VCaP (cell line): ENCODE measurements around the gene ABHD16A.

Experiments used
- H3K27ac ChIP-seq: fragments of 450-650 bp; 2 replicates; pipeline ENCODE4 v1.5.1; 2017
- TF ChIP-seq, protein P1 (sequence below): fragments of 450-650 bp; conservative IDR thresholded peaks from 2 replicates; pipeline ENCODE4 v1.5.1; 2017; ENCODE audit warnings: mild to moderate bottlenecking, moderate library complexity

ABHD16A gene

DNA sequence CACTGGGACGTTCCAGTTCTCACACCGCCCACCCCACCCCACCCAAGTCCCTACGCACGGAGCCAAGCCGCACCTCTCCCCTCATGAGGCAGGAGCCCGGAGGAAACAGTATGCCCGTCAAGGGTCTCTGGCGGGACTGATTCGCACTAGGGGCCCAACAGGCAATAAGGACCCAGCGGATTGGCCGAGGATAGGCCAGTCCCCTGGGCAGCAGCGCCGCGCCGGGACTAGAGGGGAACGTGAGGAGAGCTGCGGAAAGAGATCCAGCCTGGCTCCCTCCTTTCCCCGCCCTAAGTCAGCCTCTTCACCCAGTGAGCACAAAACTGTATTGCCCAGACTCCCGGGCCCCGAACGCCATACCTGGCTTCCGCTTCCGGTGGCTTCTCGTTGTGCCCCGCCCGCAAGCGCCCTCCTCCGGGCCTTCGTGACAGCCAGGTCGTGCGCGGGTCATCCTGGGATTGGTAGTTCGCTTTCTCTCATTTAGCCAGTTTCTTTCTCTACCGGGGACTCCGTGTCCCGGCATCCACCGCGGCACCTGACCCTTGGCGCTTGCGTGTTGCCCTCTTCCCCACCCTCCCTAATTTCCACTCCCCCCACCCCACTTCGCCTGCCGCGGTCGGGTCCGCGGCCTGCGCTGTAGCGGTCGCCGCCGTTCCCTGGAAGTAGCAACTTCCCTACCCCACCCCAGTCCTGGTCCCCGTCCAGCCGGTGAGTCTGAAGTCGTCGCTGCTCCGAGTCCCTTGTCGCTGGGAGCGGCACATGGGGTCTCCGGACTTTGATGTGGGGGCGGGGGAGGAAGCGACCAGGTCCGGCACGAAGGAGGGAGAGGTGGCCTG is 37.4 kb downstream of the ABHD16A start, which contains the start of gene CSNK2B:
CSNK2B (plus strand) TSS at position 580 of the 836 bp plus-strand sequence. CDS start 752 bp downstream, outside the sequence.
- peak within 1 kb of the TSS; percentile 91 for H3K27ac ChIP-seq
- TF ChIP-seq, protein P1, sequence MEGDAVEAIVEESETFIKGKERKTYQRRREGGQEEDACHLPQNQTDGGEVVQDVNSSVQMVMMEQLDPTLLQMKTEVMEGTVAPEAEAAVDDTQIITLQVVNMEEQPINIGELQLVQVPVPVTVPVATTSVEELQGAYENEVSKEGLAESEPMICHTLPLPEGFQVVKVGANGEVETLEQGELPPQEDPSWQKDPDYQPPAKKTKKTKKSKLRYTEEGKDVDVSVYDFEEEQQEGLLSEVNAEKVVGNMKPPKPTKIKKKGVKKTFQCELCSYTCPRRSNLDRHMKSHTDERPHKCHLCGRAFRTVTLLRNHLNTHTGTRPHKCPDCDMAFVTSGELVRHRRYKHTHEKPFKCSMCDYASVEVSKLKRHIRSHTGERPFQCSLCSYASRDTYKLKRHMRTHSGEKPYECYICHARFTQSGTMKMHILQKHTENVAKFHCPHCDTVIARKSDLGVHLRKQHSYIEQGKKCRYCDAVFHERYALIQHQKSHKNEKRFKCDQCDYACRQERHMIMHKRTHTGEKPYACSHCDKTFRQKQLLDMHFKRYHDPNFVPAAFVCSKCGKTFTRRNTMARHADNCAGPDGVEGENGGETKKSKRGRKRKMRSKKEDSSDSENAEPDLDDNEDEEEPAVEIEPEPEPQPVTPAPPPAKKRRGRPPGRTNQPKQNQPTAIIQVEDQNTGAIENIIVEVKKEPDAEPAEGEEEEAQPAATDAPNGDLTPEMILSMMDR: no peak

DNA sequence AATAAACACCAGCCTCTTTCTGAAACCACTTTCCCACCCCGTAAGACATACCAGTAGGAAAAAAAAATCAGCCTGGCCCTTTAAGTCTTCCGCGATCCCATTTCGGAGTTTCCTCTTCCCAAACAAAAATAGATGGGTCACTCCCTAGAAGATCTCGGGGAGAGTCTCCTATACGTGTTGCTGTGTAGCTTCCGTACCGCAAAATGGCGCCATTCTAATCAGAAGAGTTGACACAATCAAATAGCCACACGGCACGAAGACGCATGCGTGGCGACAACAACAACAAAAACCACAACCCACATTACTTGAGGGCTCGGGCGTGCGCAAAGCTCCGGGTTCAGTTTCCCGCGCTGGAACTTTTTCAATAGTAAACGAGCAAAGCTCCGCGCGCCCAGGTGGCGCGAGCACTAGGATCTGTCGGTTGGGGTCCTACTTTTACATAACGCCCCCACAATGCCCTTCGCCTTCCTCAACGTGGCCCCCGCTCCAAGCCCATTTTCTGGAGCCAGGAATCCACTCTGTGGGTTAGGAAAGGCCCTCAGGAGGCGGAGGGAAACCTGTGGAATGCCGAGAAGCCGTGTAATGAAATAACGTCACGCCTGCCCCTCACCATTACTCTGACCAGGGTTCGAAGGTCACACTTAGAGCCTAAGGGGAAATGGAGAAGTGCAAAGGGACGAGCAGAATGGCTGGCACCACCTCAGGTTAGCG is 38.2 kb downstream of the ABHD16A start, which contains the start of gene GPANK1:
GPANK1 (minus strand) TSS at position 208 of the 711 bp plus-strand sequence. CDS start 519 bp downstream, outside the sequence.
- peak within 1 kb of the TSS; percentile 91 for H3K27ac ChIP-seq
- TF ChIP-seq, protein P1: no peak

DNA sequence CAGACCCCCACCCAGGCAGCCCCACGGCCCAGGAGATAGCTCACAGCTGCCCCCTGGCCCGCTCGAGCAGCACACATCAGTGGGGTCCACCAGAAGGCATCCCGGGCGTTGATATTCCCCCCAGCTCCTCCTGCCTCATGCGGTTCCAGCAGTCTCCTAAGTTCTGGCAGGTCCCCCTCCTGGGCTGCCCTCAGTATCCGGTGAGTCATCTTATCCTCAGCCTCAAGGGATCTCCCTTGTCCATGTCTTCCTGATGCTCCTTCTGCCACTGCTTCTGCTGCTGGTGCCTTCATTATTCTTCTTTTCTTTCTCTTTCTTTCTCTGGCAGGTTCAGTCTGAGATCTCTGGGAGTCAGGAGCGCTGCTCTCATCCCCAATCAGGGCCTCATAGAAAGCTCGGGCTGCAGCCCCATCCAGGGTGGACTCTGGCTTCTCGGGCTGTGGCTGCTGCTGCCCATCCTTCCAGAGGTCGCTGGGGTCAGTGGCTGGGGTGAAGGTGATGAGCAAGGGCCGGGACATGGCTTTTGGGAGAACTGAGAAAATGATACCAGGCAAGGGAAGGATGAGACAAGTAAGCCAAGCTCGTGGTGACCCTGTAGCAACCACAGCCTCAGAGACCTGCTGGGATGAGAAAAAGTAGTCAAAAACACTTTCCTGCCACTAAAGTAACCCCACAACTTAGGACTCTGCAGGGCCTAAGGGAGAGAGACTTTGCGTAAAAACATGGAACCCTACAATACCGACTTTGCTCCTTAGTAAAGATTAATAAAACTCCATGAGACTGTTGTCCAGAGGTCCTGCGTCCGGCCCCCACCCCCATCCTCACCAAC is 38.9 kb downstream of the ABHD16A start:
- TF ChIP-seq, protein P1: no peak
- peak overlapping the region; percentile 91 for H3K27ac ChIP-seq

DNA sequence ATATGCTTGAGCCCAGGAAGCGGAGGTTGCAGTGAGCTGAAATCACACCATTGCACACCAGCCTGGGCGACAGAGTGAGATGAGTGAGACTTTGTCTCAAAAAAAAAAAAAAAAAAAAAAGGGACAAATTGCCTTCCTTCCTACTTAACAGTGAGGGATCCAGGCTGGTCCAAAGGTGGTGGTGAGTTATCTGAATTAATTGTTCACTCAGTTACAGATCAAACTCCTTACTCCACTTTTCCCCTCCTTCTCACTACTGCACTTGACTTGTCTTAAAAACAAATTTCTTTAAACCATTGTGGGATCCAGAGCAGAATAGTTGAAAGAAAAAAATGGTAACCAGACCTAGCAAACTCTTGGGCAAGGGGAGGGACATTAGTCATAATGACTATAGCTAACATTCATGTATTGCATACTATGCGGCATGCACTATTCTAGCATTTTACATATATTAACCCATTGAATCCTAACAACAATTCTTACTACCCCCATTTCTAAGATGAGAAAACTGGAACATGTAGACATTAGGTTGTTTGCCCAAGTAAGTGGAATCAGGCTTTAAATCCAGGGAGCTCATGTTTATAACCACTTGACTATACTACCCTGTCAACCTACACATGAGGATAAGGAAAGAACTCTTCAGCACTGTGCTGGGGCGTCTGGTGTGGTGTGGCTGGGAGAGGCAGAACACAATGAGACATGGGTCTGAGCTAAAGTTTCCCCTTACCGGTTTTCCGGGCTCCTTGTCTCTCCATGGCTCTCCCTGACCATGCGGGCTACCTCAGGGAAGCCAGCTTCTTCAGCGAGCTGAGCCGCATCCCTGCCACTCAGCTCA is 39.8 kb downstream of the ABHD16A start:
- peak overlapping the region; percentile 91 for H3K27ac ChIP-seq
- TF ChIP-seq, protein P1: no peak

DNA sequence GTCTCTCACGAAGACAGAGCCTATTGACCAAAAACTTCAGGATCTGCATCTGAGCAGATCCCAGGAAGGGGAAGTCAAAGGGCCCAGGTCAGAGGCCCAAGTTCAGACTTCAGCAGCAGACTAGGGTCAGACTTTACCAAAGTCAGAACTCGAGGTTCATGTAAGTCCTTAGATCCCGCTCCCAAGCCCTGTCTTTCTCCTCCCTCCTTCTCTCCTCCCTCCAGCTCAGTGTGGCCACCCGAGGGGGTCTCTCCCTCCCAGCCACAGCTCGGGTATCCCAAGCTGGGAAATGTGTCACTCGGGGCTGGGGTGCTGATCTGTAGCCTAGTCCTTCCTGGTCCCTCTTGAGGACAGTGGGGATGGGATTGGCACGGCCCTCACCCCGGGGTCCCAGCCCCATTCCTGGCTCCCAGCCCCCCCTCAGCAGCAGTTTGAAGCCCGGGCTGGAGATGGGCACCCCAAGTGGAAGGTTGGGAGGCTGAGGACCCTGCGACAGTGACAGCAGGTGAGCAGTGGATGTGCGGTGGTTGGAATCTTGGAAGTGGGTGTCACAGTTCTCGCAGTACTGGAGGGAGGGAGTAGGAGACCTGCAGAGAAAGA is 40.9 kb downstream of the ABHD16A start:
- H3K27ac ChIP-seq: peak overlapping the region; percentile 91; the same call in 1 of the 2 replicates
- TF ChIP-seq, protein P1: no peak
